GM18511 (cell line): ENCODE results near the gene GCNA.

Experiments used
- ATAC-seq: cut with Tn5 transposase; IDR thresholded peaks from one replicate; pipeline ENCODE4 v1.9.1; 2021; ENCODE audit warnings: mild to moderate bottlenecking, moderate library complexity; ENCODE audit not compliant: unreplicated experiment

GCNA gene, protein sequence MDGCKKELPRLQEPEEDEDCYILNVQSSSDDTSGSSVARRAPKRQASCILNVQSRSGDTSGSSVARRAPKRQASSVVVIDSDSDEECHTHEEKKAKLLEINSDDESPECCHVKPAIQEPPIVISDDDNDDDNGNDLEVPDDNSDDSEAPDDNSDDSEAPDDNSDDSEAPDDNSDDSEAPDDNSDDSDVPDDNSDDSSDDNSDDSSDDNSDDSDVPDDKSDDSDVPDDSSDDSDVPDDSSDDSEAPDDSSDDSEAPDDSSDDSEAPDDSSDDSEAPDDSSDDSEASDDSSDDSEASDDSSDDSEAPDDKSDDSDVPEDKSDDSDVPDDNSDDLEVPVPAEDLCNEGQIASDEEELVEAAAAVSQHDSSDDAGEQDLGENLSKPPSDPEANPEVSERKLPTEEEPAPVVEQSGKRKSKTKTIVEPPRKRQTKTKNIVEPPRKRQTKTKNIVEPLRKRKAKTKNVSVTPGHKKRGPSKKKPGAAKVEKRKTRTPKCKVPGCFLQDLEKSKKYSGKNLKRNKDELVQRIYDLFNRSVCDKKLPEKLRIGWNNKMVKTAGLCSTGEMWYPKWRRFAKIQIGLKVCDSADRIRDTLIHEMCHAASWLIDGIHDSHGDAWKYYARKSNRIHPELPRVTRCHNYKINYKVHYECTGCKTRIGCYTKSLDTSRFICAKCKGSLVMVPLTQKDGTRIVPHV

DNA sequence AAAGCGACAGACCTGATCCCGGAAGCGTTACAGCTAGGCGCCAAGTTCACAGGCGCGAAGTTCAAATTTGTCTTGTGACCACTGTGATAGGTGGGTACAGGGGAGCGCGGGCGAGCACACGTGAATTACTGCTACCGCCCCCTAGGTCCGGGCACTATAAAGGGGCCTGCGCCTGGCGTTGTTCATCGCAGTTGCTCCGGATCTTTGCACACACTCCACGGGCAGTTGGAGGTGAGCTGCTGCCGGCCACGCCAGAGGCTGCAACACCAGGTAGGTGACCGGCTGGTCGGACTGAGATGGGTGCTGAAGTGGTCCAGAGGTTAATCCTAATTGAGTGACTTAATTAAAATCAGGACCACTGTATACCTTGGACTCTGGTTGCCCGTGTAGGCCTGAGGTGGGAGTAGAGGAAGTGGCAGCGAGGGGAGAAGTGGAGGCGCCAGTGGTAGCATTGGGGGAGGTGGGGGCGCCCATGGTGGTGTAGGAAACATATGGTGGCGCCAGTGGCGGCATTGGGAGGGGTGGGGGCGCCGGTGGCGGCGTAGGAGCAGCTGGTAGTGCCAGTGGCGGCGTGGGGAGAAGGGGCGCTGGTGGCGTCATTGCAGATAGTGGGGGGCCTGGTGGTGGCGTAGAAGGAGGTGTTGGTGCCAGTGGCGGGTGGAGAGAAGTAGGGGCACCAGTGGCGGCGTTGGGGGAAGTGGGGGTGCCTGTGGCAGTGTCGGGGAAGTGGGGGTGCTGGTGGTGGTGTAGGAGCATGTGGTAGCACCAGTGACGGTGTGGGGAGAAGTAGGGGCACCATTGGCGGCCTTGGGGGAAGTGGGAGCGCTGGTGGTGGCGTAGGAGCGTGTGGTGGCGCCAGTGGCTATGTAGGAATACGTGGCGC is at the start of gene GCNA:
Gene GCNA, plus strand, starts transcription at position 185 of the 883 bp plus-strand sequence. CDS start 2,385 bp downstream, outside the sequence.
- no peak for ATAC-seq

DNA sequence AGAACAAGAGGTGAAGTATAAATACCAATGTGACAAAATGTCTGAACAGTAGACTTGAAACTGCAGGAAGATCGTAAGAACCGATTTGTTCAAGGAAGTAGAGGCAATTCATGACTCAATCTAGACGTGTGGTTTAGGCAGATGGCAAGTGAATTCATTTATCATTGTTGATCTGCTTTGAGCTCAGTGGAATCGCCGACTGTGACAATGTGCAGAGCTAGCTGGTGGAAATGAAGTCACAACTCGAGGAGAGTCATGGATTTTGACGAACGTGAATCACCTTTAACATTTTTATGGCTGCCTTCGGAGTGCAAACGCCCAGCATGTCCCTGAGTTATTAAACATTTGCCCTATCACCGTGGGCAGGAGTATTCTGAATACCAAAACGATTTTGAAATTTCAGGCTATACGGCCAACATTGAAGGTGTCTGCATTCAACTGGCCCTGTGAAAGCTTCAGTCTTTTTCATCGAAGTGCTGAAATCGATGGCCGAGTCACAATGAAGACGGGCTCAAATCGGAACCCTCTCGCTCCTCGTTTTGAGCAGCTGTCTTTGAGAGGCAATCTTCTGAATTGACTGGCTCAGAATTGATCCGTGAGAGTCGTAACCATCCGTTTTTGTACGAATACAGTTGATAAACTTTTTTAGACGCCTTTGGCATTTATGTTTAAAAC is 46.0 kb upstream of the GCNA start:
- ATAC-seq, result peak; percentile 28

DNA sequence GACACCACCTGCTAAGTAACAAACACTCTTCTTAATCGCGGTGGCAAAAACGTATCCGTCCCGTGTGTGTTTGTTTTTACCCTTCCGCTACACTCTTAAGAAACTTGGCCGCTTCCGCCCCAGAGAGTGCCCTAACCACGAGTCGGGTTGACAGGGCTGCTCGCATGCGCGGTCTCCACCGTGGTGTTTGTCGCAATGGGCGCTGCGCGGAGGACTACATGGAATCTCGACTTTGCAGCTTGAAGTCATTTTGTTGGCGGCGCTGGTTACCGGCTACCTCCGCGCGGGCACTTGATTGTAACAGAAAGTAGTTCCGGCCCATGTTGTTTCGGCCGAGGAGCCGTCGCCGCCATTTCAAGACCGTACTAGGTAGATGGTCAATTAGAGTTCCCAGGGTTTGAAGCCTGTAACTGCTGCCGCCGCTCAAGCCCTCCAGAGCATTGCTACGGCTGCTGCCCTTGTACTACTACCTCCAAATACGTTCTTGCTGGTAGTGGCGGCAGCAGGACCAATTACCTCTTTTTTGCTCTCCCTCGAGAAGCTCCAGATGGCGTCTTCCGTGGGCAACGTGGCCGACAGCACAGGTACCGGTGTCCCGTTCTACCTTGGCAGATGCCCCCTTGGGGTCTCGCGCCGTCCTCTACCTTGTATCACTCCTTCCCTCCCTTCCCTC is 45.3 kb upstream of the GCNA start, which contains the start of gene OGT:
Gene OGT, plus strand, starts transcription at position 352 of the 673 bp plus-strand sequence. Its CDS starts 196 bp downstream, at position 548.
- peak; percentile 80 for ATAC-seq

DNA sequence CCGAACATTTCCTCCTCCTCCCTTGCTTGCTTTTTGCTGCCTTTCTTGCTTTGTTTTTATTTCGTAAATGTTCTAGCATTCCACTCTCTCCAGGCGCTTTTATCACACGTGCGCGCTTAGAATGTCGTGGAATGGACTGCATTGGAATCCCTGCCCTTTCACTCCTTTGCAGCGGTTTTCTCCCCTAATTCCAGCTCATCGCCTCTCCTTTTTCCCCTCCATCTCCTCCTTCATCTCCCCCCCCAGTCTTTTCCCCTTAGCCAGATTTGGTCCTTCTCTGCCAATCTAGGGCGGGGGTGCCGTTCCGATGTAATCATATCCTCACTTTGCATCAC is 44.8 kb upstream of the GCNA start:
- no peak for ATAC-seq

DNA sequence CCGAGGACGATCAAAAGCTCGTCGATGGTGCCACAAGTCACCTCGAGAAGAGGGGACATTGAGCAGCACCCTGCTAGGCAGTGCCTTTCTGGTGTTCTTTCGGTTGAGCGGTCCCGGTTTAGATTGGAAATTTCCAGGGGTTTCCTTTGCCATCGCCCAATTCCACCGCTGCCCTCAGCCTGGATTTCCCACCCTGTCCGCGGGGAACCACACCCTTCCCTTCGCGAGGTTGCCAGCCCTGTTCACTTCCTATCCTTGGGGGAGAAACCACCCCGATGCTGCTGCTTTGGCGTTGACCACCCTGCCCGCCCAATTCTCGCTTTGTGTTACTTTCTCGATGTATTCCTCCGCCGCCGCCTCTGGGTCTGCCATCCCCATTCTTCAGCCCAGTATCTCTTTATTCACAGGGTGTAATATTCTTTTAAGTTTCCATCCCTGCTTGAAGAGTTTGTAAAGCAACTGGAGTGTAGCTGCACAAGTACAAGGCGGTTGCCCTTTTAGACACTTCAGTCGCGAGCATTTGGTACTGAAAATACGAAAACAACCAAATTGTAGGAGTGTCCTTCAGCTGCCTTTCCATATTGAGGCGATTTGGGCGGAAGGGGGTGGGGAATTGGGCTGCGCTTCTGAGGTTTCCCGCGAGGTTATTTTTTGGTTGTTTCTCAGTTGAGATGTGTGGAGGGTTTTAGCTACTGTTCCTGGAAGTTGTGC is 44.2 kb upstream of the GCNA start:
- ATAC-seq, result no peak

DNA sequence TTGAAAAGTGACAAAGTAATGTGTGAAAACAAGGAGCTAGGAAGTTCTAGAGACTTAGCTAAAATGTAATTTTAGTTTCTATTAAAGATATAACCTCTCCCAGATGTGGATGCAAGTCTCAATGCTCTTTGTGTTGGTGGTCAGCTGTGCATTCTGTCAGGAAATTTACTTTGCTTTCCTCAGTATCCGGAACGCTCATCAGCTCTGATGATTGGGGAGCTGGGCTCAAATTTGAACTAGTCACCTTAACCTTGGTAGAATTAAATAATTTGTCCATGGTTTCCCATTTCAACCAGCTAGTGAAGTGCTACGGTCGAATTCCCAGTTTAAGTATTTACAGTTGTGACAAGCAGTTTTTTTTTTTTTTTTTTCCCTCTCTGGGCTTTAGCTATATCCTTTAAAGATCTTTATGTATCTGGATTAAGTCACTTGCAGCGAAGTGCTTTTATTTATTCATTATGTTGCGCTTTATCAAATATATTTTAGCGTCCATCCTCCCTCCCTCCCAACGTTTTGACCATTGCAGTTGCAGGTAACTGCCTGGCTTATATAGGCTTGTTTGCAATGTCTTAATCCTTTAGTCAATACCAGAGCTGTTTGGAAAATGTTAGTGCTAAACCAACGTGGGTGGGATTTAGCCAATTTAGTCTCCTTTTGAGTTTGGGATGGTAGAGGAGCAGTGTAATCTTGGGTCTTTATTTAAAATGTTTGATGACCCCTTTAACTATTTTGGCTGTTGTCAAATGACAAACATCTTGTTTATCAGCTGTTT is 43.3 kb upstream of the GCNA start:
- no peak for ATAC-seq

DNA sequence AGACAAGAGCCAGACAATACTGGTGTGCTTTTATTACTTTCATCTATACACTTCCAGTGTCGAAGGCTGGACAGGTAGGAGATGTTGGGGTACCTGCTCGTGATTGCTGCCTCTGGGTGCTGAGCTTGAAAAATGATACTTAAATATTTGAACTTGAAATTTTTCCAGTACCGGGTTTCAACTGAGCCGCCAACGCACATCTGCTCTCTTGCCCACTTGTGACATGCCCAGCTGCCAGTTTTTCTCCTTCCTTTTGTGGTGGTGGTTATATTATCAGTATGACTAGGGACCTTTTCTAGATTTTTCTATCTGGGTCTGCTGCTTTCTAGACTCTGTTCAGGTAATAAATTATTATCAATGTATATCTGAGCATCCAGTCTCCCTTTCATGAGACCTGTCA is 42.0 kb upstream of the GCNA start:
- no peak for ATAC-seq

DNA sequence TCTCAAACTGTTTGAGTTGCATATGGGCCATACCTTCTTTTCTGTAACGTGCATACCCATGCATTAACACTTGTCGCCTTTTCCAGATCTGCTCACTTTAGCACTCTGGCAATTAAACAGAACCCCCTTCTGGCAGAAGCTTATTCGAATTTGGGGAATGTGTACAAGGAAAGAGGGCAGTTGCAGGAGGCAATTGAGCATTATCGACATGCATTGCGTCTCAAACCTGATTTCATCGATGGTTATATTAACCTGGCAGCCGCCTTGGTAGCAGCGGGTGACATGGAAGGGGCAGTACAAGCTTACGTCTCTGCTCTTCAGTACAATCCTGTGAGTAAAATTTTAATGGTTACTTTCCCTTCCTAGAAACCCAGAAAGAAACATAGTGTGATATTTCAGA is 40.5 kb upstream of the GCNA start:
- no peak for ATAC-seq

DNA sequence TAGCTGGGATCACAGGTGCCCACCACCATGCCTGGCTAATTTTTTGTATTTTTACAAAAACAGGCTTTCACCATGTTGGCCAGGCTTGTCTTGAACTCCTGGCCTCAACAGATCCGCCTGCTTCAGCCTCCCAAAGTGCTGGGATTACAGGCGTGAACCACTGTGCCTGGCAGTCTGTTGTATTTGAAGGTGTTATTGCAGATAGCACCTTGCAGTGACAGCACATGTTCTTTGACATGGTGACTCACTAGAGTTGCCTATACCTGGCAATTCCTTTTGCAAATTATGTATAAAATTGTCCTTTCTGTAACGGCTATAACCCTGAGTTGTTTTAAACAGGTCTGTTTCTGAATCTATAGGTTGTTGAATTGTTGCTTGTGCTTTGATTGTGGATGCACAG is 37.4 kb upstream of the GCNA start:
- ATAC-seq, result peak; percentile 31

DNA sequence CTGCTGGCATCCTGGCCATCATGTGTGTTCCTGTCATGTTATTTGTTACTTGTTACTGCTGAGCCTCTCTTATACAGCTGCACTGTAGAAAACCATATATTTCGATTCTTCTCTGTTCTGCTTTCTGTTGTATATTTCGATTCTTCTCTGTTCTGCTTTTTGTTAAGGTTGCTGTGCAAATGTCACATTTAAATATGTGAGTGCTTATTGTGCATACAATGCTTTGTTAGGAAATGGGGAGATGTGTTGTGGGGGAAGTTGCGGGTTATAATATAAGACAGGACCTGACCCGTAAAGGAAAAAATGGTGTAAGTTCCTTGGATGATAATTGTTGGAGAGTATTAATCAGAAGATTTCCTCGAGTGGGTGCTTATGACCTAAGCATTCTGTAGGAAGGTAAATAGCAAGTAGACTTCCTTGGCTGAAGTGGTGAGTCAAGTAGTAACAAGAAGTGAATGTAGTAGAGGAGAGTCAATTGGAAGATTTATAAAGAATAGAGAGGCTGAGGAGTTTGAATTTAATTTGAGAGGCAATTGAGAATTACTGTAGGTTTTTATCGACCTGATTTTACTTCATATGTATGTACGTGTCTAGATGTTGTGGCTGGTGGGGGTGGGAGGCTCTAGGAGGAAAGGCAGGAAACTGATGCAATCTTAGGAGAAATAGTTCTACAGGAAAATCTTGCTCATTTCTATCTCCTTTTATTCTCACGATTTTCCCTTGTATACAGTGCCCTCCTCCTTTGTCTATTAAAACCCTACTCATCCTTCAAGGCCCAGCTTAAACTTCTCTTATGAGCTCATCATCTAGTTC is 36.8 kb upstream of the GCNA start:
- peak; percentile 83 for ATAC-seq

DNA sequence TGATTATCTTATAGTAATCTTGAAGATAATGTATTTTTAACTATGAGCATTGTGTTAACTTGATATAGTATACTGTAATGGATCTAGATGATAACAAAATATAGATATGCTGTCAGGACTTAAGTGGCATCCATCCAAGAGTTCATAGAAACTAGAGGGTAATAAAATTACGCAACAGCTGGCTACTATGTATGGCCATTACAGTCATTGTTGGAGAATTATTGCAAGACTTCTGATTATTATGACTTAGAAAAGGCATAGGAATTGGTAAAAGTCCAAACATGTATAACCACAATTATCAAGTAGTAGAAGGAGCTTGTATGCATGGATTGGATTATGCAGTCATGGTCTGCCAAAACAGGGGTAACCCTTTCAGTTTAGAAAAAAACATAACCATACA is 35.8 kb upstream of the GCNA start:
- no peak for ATAC-seq

DNA sequence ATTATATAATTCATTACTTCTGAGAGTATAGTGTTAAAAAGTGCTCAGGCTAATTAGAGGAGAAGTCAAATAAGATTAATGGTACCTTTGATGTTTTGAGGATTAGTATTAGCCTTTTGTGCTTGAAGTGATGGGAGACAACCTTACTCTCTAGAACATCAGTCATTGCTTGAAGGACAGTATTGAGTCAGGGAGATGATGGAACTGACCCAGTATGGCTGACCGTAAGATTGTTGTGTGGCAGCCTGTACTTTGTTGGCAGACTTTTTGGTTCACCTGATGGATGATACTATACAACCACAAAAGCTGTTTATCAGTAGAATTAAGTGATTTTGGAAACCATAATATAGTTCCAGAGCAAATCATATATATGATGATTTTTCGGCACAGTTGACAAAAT is 35.4 kb upstream of the GCNA start:
- no peak for ATAC-seq

DNA sequence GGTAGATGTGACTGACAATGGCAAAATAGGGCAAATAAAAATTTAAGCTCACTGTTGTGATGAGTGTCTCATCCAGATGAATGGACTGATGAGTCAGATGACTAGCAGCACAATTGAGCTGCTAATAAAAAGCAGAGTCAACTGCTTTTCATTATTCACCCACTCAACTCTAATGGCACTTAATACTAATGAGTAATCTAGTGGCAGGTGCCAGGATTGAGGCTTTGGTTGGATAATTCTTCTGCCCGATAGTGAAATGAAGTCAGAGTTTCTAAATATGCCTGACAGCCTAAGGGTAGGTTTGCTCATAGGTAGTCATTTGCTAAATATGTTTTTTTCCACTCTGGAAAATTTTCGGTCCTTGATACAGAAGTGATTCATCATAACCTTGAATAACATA is 34.9 kb upstream of the GCNA start:
- no peak for ATAC-seq

DNA sequence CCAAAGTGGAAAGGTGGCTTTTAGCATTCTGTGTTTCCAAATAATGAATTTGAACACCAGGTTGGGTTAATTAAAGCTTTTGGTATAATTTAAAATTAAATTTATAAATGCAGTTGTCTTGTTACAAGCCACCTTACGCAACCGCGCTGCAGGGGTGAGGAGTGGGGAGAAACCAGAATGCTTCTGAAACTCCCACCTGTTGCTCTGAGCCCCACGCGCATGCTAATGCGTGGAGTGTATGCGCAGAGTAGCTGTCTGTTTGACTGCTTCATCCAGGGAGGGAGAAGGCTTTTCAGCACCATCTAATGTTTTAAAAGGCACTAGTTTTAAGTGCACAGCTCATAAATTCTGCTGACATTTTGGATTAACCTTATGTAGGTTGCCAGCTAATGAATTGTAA is 32.9 kb upstream of the GCNA start:
- no peak for ATAC-seq

DNA sequence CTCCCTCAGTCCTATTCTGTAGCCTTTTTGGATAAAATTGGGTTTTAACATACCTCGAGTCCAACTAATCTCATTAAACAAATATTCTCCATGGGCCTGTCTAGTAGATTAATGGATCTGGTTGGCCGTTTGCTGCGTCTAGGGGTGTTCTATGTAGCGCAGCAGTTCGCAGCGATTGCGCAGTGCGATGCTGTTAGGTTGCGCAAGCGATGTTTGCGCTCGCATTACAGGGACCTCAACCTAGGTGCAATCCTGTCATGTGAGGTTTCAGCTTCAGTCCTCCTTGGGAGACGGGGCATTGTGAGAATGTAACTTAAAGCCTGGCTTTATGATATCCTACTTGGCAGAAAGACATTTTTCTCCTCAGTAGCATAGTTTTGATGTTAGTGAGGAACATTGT is 31.4 kb upstream of the GCNA start:
- ATAC-seq, result no peak

DNA sequence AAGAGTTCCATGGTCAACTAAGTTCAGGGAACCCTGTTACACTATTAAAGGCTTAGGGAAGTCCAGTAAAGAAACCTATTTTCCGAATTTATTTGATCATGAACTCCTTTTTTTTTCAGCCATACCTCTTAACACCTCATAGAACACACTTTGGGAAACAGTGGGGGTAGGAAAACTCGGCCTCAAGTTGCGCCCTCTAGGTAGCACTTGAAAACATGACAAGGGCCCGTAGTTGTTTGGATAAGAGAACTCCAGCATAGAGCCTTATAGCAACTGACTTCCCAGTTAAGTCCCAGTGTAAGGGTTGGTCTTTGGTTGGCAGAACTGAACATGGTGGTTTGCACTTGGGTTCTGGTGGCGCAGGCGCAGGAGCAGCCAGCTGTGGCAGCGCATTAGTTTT is 30.9 kb upstream of the GCNA start:
- ATAC-seq, result no peak

DNA sequence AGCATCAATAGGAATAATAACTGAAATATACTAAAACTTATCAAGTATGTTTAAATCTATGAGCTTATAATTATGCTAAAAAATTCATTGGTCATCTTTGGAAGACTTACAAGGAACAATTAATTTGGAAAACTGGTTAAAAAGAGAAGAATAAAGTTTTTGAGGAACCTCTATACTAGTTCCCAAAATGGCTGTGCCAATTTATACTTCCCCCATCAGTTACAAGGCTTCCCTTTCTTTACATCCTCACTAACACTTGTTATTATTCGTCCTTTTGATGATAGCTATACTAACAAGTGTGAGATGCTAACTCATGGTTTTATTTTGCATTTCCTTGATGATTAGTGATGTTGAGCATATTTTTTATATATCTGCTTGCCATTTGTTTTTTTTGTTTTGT is 28.3 kb upstream of the GCNA start:
- no peak for ATAC-seq

DNA sequence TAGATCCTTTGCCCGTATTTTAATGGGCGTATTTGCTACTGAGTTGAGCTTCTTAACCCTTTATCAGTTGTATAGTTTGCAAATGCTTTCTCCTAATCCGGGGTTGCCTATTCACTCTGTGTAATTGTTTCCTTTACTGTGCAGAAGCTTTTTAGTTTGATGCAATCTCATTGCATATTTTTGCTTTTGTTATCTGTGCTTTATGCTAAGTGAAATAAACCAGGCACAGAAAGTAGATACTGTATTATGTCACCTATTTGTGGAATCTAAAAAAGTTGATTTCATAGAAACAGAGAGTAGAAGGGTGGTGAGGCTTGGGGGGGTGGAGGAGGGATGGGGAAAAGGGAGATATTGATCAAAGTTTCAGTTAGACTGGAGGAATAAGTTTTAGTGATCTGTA is 27.7 kb upstream of the GCNA start:
- ATAC-seq, result no peak
